HL-60 (cell line): ENCODE measurements around the gene KIAA0825.

ENCODE experiments used
- DNase-seq, 2 experiments: peaks; one replicate each; pipeline ENCODE4 v3.0.0-alpha.2; 2010 to 2020; ENCODE audit warnings: low read depth in 1 of 2, low spot score in 1 of 2
- H3K27ac ChIP-seq: fragments of 250-450 bp; sonication (Bioruptor Pico); replicated peaks from 2 replicates; pipeline ENCODE4 v1.5.1; 2020; ENCODE audit warnings: mild to moderate bottlenecking, moderate library complexity
- H3K27me3 ChIP-seq: fragments of 250-450 bp; sonication (Bioruptor Pico); 2 replicates; pipeline ENCODE4 v1.5.1; 2021; ENCODE audit warnings: mild to moderate bottlenecking, moderate library complexity; ENCODE audit not compliant: insufficient read depth, poor library complexity, severe bottlenecking
- H3K4me3 ChIP-seq: replicated peaks from 2 replicates; pipeline ENCODE4 v1.5.1; 2011; ENCODE audit warnings: mild to moderate bottlenecking, control low read depth, low read length; ENCODE audit not compliant: insufficient read depth
- CTCF ChIP-seq: IDR thresholded peaks from one replicate; pipeline ENCODE4 v1.5.1; 2011; ENCODE audit warnings: low read length, control low read depth, inconsistent platforms; ENCODE audit not compliant: insufficient read depth
- GABPA ChIP-seq: IDR thresholded peaks from 2 replicates; pipeline ENCODE4 v1.6.1; 2012; ENCODE audit warnings: low read depth
- POLR2AphosphoS5 ChIP-seq: IDR thresholded peaks from 2 replicates; pipeline ENCODE4 v1.6.1; 2012; ENCODE audit warnings: low read depth
- REST ChIP-seq: IDR thresholded peaks from 2 replicates; pipeline ENCODE4 v1.6.1; 2012; ENCODE audit warnings: low read depth; ENCODE audit not compliant: insufficient replicate concordance
- SPI1 ChIP-seq: IDR thresholded peaks from 2 replicates; pipeline ENCODE4 v1.6.1; 2012; ENCODE audit warnings: low read depth, mild to moderate bottlenecking, borderline replicate concordance

The KIAA0825 gene

GRCh38 chr5:94276751-94277150 lies 341.7 kb downstream of the KIAA0825 start:
- no peak overlapping the region for H3K4me3 ChIP-seq
- H3K27ac ChIP-seq = no peak overlapping the region
- no peak for TF ChIP-seq SPI1
- no peak for TF ChIP-seq CTCF
- no peak for TF ChIP-seq GABPA
- TF ChIP-seq REST = no peak
- no peak for TF ChIP-seq POLR2AphosphoS5
- DNase-seq = peak in 1 of 2 experiments; percentile 0
- no peaks in the 10 kb centered on the region for H3K27me3 ChIP-seq

GRCh38 chr5:94276048-94276447 lies 342.4 kb downstream of the KIAA0825 start:
- Histone ChIP-seq H3K27me3 (no peaks in the 10 kb centered on the region), H3K27ac (no peak overlapping the region), H3K4me3 (no peak overlapping the region)
- TF ChIP-seq GABPA (no peak), REST (no peak), CTCF (no peak), POLR2AphosphoS5 (no peak), SPI1 (no peak)
- DNase-seq = no peak

- no peak overlapping the region for H3K27ac ChIP-seq
- TF ChIP-seq GABPA = no peak
- TF ChIP-seq SPI1 = no peak
- TF ChIP-seq POLR2AphosphoS5 = no peak
- TF ChIP-seq CTCF = no peak
- no peak for TF ChIP-seq REST
- no peak for DNase-seq
- no peak overlapping the region for H3K4me3 ChIP-seq
- no peaks in the 10 kb centered on the region for H3K27me3 ChIP-seq
These were observed 343.7 kb downstream of the KIAA0825 start for GRCh38 chr5:94274707-94275106.
